Tibial artery (tissue), 4 donors: ENCODE measurements around the gene RBMXL3.
A peak's percentile ranks its signal among the peaks of the same experiment; 100 is the strongest.

Source experiments
- DNase-seq, 2 donors: peaks; one replicate each; pipeline ENCODE4 v3.0.0-alpha.2; 2019
- H3K27ac ChIP-seq, 2 donors: fragments of 200-600 bp; sonication (generic) in 1 of 2; 1 replicate in 1 of 2; 2 replicates in 1 of 2; pipeline ENCODE4 v1.5.1; 2018 to 2019; ENCODE audit warnings: mild to moderate bottlenecking in 1 of 2
- H3K27me3 ChIP-seq, 2 donors: fragments of 200-600 bp; sonication (generic) in 1 of 2; one replicate each; pipeline versions ENCODE4 v1.5.1 to v1.6.0; 2016 to 2019
- H3K36me3 ChIP-seq, 3 donors: fragments of 200-600 bp; sonication (generic) in 2 of 3; one replicate each; pipeline ENCODE4 v1.5.1; 2016 to 2019; ENCODE audit warnings: mild to moderate bottlenecking in 2 of 3
- H3K4me1 ChIP-seq, 4 donors: fragments of 200-600 bp; sonication (generic) in 2 of 4; 1 replicate in 3 of 4; 2 replicates in 1 of 4; pipeline ENCODE4 v1.5.1; 2016 to 2019
- H3K4me3 ChIP-seq, 2 donors: fragments of 200-600 bp; sonication (generic) in 1 of 2; 1 replicate in 1 of 2; 2 replicates in 1 of 2; pipeline ENCODE4 v1.5.1; 2018 to 2019; ENCODE audit warnings: mild to moderate bottlenecking in 2 of 2
- H3K9me3 ChIP-seq, 3 donors: fragments of 200-600 bp; sonication (generic) in 1 of 3; one replicate each; pipeline ENCODE4 v1.5.1; 2016 to 2019
- intact Hi-C: fragments of 100-400 bp; cut with DNase I; formaldehyde crosslinking; loops from one replicate; pipeline ENCODE4 v1.15.0; 2023; ENCODE audit warnings: low total_unique reads
- TF ChIP-seq, protein P1 (sequence below), 2 experiments: fragments of 200-600 bp in 1 of 2; fragments of 450-650 bp in 1 of 2; IDR thresholded peaks; one replicate each; pipeline ENCODE4 v1.5.1; 2017 to 2019; ENCODE audit warnings: antibody characterized with exemption in 2 of 2, mild to moderate bottlenecking in 1 of 2, moderate library complexity in 1 of 2

RBMXL3 gene

DNA sequence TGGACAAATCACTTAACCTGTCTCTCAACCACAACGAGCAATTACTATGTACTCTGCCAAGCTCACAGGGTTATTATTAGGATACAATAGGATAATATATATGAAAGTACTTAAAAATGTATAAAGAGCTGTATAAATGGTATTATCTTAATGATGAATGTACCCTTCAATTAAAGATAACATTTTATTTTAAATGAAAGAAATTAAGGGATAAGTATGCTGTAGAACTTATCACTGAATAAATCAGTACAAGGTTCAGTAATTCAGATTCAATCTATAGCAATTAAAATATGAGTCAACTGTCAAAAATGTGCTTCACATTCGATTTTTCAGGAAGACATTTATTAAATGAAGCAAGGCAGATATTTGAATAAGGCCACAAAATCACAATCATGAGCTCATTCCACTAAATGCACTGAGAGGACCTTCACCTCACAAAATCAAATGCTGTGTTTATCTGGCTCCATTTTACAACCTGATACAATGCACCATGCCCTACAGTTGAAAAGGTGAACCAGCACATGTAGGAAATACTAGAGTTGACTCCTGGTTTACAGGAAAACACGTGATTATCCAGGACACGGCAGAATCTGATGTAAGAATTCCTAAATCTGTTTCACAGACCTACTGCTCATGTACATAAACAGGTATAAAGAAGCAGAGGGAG lies 40.3 kb downstream of the RBMXL3 start:
- Histone ChIP-seq H3K4me1 (peaks cover 0 to 14% (median 0%) of the 10 kb centered on the region in 4 donors), H3K36me3 (no peaks in the 10 kb centered on the region), H3K4me3 (no peak overlapping the region), H3K27me3 (no peaks in the 10 kb centered on the region), H3K27ac (no peak overlapping the region), H3K9me3 (no peaks in the 10 kb centered on the region)
- DNase-seq: no peak
- TF ChIP-seq, protein P1, sequence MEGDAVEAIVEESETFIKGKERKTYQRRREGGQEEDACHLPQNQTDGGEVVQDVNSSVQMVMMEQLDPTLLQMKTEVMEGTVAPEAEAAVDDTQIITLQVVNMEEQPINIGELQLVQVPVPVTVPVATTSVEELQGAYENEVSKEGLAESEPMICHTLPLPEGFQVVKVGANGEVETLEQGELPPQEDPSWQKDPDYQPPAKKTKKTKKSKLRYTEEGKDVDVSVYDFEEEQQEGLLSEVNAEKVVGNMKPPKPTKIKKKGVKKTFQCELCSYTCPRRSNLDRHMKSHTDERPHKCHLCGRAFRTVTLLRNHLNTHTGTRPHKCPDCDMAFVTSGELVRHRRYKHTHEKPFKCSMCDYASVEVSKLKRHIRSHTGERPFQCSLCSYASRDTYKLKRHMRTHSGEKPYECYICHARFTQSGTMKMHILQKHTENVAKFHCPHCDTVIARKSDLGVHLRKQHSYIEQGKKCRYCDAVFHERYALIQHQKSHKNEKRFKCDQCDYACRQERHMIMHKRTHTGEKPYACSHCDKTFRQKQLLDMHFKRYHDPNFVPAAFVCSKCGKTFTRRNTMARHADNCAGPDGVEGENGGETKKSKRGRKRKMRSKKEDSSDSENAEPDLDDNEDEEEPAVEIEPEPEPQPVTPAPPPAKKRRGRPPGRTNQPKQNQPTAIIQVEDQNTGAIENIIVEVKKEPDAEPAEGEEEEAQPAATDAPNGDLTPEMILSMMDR (IDR thresholded peaks at IDR 0.05): no peak
- intact Hi-C loops: no loop called here

DNA sequence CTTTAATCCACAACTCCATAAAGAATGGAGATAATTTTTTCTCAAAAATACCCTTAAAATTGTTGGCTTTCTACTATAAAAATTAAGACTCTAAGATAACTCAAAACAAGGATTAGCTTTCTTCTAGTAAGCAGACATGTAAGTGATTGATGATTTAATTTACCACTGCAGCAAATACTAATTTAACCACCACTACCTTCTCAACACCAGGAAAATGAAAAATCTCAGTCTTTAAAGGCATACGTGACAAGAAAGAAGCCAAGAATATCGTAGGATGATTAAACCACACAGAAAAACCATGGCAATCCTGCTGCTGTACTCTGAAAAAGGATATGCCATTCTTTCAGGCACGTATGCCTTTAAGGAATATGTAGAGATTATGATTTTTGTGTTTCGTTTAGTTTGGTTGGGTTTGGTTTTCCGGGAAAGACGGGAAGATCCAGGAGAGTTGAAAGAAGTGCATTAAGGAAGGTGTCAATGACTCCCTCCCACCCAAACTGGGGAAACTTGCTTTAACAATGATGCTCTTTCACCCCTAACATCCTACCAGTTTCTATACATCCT lies 43.8 kb downstream of the RBMXL3 start:
- Histone ChIP-seq H3K27ac (peak overlapping the region; percentile 82 to 84), H3K4me3 (peak overlapping the region; percentile 76 to 80), H3K4me1 (peaks cover 0 to 14% (median 0%) of the 10 kb centered on the region in 4 donors), H3K36me3 (no peaks in the 10 kb centered on the region), H3K9me3 (no peaks in the 10 kb centered on the region), H3K27me3 (no peaks in the 10 kb centered on the region)
- intact Hi-C loops: no loop called here
- TF ChIP-seq, protein P1 (IDR thresholded peaks at IDR 0.05): no peak
- no peak for DNase-seq

DNA sequence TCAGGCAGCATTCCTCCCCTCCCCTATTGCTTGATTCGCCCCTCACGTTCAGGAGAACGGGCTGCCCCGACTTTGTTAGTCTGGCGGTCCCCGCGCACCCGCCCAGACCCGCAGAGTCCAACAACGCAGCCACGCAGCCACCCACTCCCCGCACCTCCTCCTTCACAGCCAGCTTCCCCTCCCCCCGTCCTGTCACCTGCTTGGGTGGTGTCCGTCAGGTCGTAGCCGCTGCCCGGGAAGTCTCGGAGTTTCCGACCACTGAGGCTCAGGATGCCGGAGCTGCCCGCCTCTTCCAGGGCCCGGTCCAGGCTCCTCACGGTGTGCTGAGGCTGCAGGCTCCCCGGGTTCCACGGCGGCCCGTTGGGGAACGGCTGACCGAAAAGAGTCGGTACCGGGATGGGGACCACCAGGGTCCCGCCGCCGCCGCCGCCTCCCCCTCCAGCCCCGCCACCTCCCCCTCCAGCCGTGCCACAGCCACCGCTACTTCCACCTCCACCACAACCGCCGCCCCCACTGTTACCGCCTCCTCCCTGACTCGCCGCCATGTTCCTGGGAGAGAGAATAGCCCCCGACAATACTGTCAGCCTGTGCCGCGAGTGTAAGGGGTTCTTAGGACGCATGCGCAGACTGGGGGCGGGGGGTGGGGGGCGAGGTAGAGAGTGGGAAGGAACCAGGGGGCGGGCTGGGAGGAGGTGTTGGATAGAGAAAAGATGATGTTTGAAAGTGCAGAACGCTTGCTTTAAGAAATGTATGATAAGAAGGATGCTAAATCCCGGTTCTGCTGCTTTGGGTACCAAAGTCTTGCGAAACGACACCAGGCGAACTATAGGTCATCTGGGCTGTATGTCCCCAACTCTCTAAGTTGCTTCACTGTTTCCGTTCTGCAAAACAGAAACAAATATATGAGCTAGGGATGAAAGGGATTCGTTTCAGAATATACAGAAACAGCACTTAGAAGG lies 44.6 kb downstream of the RBMXL3 start, which contains the start of gene LRCH2:
Gene LRCH2, minus strand, starts transcription at position 600 of the 959 bp plus-strand sequence. Its CDS starts 55 bp downstream, at position 545.
- H3K27me3 ChIP-seq: no peaks in the 10 kb centered on the region
- TF ChIP-seq, protein P1 (IDR thresholded peaks at IDR 0.05): no peak
- DNase-seq: peak; percentile 22 to 69
- no peaks in the 10 kb centered on the region for H3K9me3 ChIP-seq
- intact Hi-C loops: no loop called here
- H3K36me3 ChIP-seq: no peaks in the 10 kb centered on the region
- peak within 1 kb of the TSS; percentile 76 to 80 for H3K4me3 ChIP-seq
- H3K4me1 ChIP-seq: peaks cover 0 to 14% (median 0%) of the 10 kb centered on the region in 4 donors
- H3K27ac ChIP-seq: peak within 1 kb of the TSS; percentile 82 to 84

DNA sequence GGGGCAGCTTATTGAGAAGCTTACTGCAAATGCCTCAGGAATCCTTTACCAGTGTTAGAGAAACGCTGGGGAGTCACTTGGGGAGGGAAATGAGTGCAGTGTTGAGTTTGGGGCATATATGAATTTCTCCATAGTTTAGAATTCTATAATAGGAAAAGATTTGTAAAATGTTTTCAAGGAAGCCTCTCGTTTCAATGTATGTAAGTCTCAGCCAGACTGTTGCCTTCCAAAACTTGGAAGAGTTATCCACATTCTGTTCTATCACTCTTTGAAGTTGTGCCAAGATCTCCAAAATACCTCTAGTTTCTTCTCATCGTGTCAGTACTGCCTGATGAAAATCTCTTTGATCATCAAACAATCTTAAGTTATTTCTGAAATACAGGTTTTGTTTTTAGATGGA lies 45.3 kb downstream of the RBMXL3 start:
- intact Hi-C loops: no loop called here
- no peaks in the 10 kb centered on the region for H3K27me3 ChIP-seq
- TF ChIP-seq, protein P1 (IDR thresholded peaks at IDR 0.05): no peak
- no peaks in the 10 kb centered on the region for H3K36me3 ChIP-seq
- H3K4me1 ChIP-seq: peaks cover 0 to 14% (median 0%) of the 10 kb centered on the region in 4 donors
- peak overlapping the region; percentile 76 to 80 for H3K4me3 ChIP-seq
- no peaks in the 10 kb centered on the region for H3K9me3 ChIP-seq
- DNase-seq: no peak
- peak overlapping the region; percentile 82 to 84 for H3K27ac ChIP-seq

DNA sequence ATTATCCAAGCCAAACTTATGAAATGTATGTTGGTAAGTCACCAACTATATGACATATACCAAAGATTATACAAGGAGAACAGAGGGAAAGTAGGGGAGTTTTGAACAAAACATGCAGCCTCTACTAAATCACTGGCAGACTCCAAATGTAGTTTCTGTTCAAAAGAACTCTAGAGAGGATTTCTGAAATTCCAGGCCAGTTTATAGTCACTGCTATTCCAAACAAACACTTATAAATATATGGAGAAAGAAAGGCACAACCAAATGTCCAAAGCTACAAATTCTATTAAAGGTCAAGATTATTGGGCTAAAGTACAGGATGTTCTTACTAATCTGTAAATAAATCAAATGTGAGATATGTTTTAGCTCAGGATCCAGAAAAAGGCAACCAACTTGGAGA lies 47.4 kb downstream of the RBMXL3 start:
- intact Hi-C loops: no loop called here
- H3K9me3 ChIP-seq: no peaks in the 10 kb centered on the region
- H3K27ac ChIP-seq: peak overlapping the region in 1 of 2 donors; percentile 42
- no peaks in the 10 kb centered on the region for H3K27me3 ChIP-seq
- TF ChIP-seq, protein P1 (IDR thresholded peaks at IDR 0.05): no peak
- no peak for DNase-seq
- no peak overlapping the region for H3K4me3 ChIP-seq
- H3K36me3 ChIP-seq: no peaks in the 10 kb centered on the region
- H3K4me1 ChIP-seq: peaks cover 0 to 8% (median 0%) of the 10 kb centered on the region in 4 donors
